ENCODE results near the gene PTGS2. TPM values are rescaled to one million over a fixed set of nuclear protein-coding genes. Genes with fewer than 3 reads are reported as not detected.

Gene PTGS2
- total and polyA plus RNA-seq, 10 of the 15 experiments (the other 5 are each of a cell fraction or from before 2014, with no cell fraction given), result 0.04 to 0.12 (median 0.08) TPM; not detected in 4

- SMC1A ChIA-PET (ENCODE audit: uncharacterized antibody, unreplicated experiment), result interaction anchor here (0.9 kb wide), 1 partner anchor 372 kb away, joined by 3 read pairs; no protein-coding TSS in a partner anchor
- no peaks in the 10 kb centered on the region for H4K20me1 ChIP-seq (ENCODE audit: control insufficient read depth, insufficient read depth)
- ATAC-seq, result no peak
- H3K36me3 ChIP-seq (ENCODE audit: control insufficient read depth in 2 of 2, insufficient read depth in 2 of 2, low read length in 1 of 2), result no peaks in the 10 kb centered on the region
- H3K79me2 ChIP-seq (ENCODE audit: control insufficient read depth, insufficient read depth, low read length), result no peaks in the 10 kb centered on the region
- no peak for TF ChIP-seq SUZ12 (IDR thresholded peaks at IDR 0.05; ENCODE audit: unreplicated experiment)
- no peak for TF ChIP-seq RELB (IDR thresholded peaks at IDR 0.05; ENCODE audit: low read depth)
- no peak for TF ChIP-seq SPI1 (IDR thresholded peaks at IDR 0.05; ENCODE audit: borderline replicate concordance, insufficient read depth, low read depth, low read length)
- no peak for TF ChIP-seq BRCA1 (IDR thresholded peaks at IDR 0.05; ENCODE audit: low read depth, low read length)
- TF ChIP-seq NFIC (IDR thresholded peaks at IDR 0.05; ENCODE audit: low read depth, low read length), result no peak
- TF ChIP-seq HDAC2 (IDR thresholded peaks at IDR 0.05), result no peak
- TF ChIP-seq LARP7 (IDR thresholded peaks at IDR 0.05), result no peak
- no peak for TF ChIP-seq CREM (IDR thresholded peaks at IDR 0.05; ENCODE audit: low read depth)
- TF ChIP-seq, protein P1, sequence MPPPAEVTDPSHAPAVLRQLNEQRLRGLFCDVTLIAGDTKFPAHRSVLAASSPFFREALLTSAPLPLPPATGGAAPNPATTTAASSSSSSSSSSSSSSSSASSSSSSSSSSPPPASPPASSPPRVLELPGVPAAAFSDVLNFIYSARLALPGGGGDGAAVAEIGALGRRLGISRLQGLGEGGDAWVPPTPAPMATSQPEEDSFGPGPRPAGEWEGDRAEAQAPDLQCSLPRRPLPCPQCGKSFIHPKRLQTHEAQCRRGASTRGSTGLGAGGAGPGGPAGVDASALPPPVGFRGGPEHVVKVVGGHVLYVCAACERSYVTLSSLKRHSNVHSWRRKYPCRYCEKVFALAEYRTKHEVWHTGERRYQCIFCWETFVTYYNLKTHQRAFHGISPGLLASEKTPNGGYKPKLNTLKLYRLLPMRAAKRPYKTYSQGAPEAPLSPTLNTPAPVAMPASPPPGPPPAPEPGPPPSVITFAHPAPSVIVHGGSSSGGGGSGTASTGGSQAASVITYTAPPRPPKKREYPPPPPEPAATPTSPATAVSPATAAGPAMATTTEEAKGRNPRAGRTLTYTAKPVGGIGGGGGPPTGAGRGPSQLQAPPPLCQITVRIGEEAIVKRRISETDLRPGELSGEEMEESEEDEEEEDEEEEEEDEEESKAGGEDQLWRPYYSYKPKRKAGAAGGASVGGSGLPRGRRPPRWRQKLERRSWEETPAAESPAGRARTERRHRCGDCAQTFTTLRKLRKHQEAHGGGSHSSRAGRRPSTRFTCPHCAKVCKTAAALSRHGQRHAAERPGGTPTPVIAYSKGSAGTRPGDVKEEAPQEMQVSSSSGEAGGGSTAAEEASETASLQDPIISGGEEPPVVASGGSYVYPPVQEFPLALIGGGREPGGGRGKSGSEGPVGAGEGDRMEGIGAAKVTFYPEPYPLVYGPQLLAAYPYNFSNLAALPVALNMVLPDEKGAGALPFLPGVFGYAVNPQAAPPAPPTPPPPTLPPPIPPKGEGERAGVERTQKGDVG (CRISPR knock-in tag; IDR thresholded peaks at IDR 0.05), result no peak
- no TSS peak for BruUV-seq (replicated peaks)
- H2AFZ ChIP-seq (ENCODE audit: control insufficient read depth, low read depth, low read length), result no peak overlapping the region
- no peaks in the 10 kb centered on the region for H3K4me1 ChIP-seq (ENCODE audit: control insufficient read depth, insufficient read depth, low read length)
- no peak for DNase-seq (ENCODE audit: low read depth, low spot score)
- intact Hi-C loops (cut with micrococcal nuclease; ENCODE audit: unreplicated experiment), result loop anchor here (2.0 kb wide), 1 partner anchor 197 kb away; no protein-coding TSS in a partner anchor
- H3K9me3 ChIP-seq (replicated peaks; ENCODE audit: control insufficient read depth, insufficient read depth, low read length), result no peaks in the 10 kb centered on the region
- RAD21 ChIA-PET (ENCODE audit: unreplicated experiment), result no interaction called here
- POLR2A ChIA-PET, result no interaction called here
- FAIRE-seq, result no peak
- CTCF ChIA-PET, result interaction anchor here (1.1 kb wide), 1 partner anchor 276 kb away, joined by 3 read pairs; no protein-coding TSS in a partner anchor
- H3K4me2 ChIP-seq (ENCODE audit: control insufficient read depth, insufficient read depth), result no peak overlapping the region; the same call in 1 of the 2 replicates
- no peak overlapping the region for H3K4me3 ChIP-seq
- H3K9ac ChIP-seq (ENCODE audit: control insufficient read depth, insufficient read depth, low read length), result no peak overlapping the region
- 15% methylated on average over 15 of the region's 15 CpGs for WGBS (ENCODE audit: insufficient coverage, insufficient replicate concordance, low lambda C conversion rate, missing lambda C conversion rate)
- no peak overlapping the region for H3K27ac ChIP-seq (ENCODE audit: control insufficient read depth, insufficient read depth)
- peaks cover 4 to 16% of the 10 kb centered on the region in 2 experiments; a peak in 3 of 4 replicates for H3K27me3 ChIP-seq (replicated peaks in 1 of 2; ENCODE audit: control insufficient read depth in 2 of 2, insufficient read depth in 2 of 2, low read length in 1 of 2)
- in situ Hi-C loops (cut with MboI), result no loop called here
These were observed 339 bp downstream of the PTGS2 start for GRCh38 chr1:186679924-186680244.
